IgD-negative memory B cell (primary cell): ENCODE results near the gene TMEM86B. TPM values are rescaled to one million over a fixed set of nuclear protein-coding genes. Genes with fewer than 3 reads are reported as not detected.

Experiments
- H3K27ac Mint-ChIP-seq, 3 donors: one replicate each; pipeline ENCODE4 v1.8.0; 2020 to 2022; ENCODE audit warnings: mild to moderate bottlenecking in 3 of 3, mixed read lengths in 3 of 3, moderate library complexity in 1 of 3
- H3K27me3 Mint-ChIP-seq: one replicate; pipeline ENCODE4 v1.8.0; 2021; ENCODE audit warnings: mixed read lengths
- H3K36me3 Mint-ChIP-seq: one replicate; pipeline ENCODE4 v1.8.0; 2020; ENCODE audit warnings: mild to moderate bottlenecking, mixed read lengths
- H3K4me1 Mint-ChIP-seq, 3 donors: one replicate each; pipeline ENCODE4 v1.8.0; 2020 to 2022; ENCODE audit warnings: mixed read lengths in 3 of 3, mild to moderate bottlenecking in 1 of 3
- H3K4me3 Mint-ChIP-seq, 4 donors: one replicate each; pipeline ENCODE4 v1.8.0; 2020 to 2022; ENCODE audit warnings: mild to moderate bottlenecking in 4 of 4, mixed read lengths in 4 of 4, moderate library complexity in 3 of 4
- H3K9me3 Mint-ChIP-seq, 3 donors: one replicate each; pipeline ENCODE4 v1.8.0; 2020 to 2021; ENCODE audit warnings: mixed read lengths in 3 of 3, mild to moderate bottlenecking in 1 of 3
- polyA plus RNA-seq: library from polyadenylated mRNA; unstranded; fragments of 300-500 nt; fragmentation: Illumina TruSeq; gene quantifications from one replicate; pipeline ENCODE4 v1.2.3, GENCODE V29; 2021

Gene TMEM86B
- polyA plus RNA-seq, 1 donor from 2014 or later, result 1.4 TPM

GRCh38 chr19:55240713-55241020, 12.1 kb upstream of the TMEM86B start:
- Mint-ChIP-seq H3K4me3 (no peak overlapping the region), H3K9me3 (no peaks in the 10 kb centered on the region), H3K27ac (no peak overlapping the region), H3K4me1 (peaks cover 0 to 3% (median 0%) of the 10 kb centered on the region in 3 donors), H3K27me3 (no peaks in the 10 kb centered on the region), H3K36me3 (peaks cover 4% of the 10 kb centered on the region)

- H3K9me3 Mint-ChIP-seq, result no peaks in the 10 kb centered on the region
- H3K27ac Mint-ChIP-seq, result peak overlapping the region in 1 of 3 donors; percentile 42
- peaks cover 11% of the 10 kb centered on the region for H3K36me3 Mint-ChIP-seq
- H3K27me3 Mint-ChIP-seq, result no peaks in the 10 kb centered on the region
- H3K4me1 Mint-ChIP-seq, result peaks cover 0 to 4% (median 2%) of the 10 kb centered on the region in 3 donors
- H3K4me3 Mint-ChIP-seq, result no peak overlapping the region
Observed at GRCh38 chr19:55239004-55239403, 10.4 kb upstream of the TMEM86B start.

- H3K27me3 Mint-ChIP-seq, result no peaks in the 10 kb centered on the region
- peaks cover 0 to 4% (median 2%) of the 10 kb centered on the region in 3 donors for H3K4me1 Mint-ChIP-seq
- no peak overlapping the region for H3K4me3 Mint-ChIP-seq
- no peaks in the 10 kb centered on the region for H3K9me3 Mint-ChIP-seq
- H3K27ac Mint-ChIP-seq, result no peak overlapping the region
- H3K36me3 Mint-ChIP-seq, result peaks cover 11% of the 10 kb centered on the region
Observed at GRCh38 chr19:55238030-55238429, 9.5 kb upstream of the TMEM86B start.

- Mint-ChIP-seq H3K27me3 (no peaks in the 10 kb centered on the region), H3K27ac (no peak overlapping the region), H3K9me3 (no peaks in the 10 kb centered on the region), H3K36me3 (peaks cover 10% of the 10 kb centered on the region), H3K4me1 (peaks cover 0 to 4% (median 1%) of the 10 kb centered on the region in 3 donors), H3K4me3 (no peak overlapping the region)
Observed at GRCh38 chr19:55232986-55233385, 4.4 kb upstream of the TMEM86B start.

GRCh38 chr19:55232286-55232602, 3.7 kb upstream of the TMEM86B start:
- Mint-ChIP-seq H3K36me3 (peaks cover 12% of the 10 kb centered on the region), H3K4me1 (peaks cover 0 to 5% (median 1%) of the 10 kb centered on the region in 3 donors), H3K27ac (no peak overlapping the region), H3K27me3 (no peaks in the 10 kb centered on the region), H3K4me3 (no peak overlapping the region), H3K9me3 (no peaks in the 10 kb centered on the region)

- H3K36me3 Mint-ChIP-seq, result peaks cover 12% of the 10 kb centered on the region
- no peaks in the 10 kb centered on the region for H3K27me3 Mint-ChIP-seq
- H3K27ac Mint-ChIP-seq, result no peak overlapping the region
- H3K9me3 Mint-ChIP-seq, result no peaks in the 10 kb centered on the region
- peaks cover 0 to 5% (median 1%) of the 10 kb centered on the region in 3 donors for H3K4me1 Mint-ChIP-seq
- H3K4me3 Mint-ChIP-seq, result no peak overlapping the region
Observed at GRCh38 chr19:55231391-55232285, 3.1 kb upstream of the TMEM86B start.

- peaks cover 0 to 5% (median 1%) of the 10 kb centered on the region in 3 donors for H3K4me1 Mint-ChIP-seq
- H3K36me3 Mint-ChIP-seq, result peaks cover 10% of the 10 kb centered on the region
- H3K27ac Mint-ChIP-seq, result no peak overlapping the region
- no peak overlapping the region for H3K4me3 Mint-ChIP-seq
- H3K9me3 Mint-ChIP-seq, result no peaks in the 10 kb centered on the region
- no peaks in the 10 kb centered on the region for H3K27me3 Mint-ChIP-seq
Observed at GRCh38 chr19:55230780-55231179, 2.2 kb upstream of the TMEM86B start.

- Mint-ChIP-seq H3K27ac (no peak overlapping the region), H3K36me3 (peaks cover 10% of the 10 kb centered on the region), H3K4me1 (peaks cover 0 to 7% (median 1%) of the 10 kb centered on the region in 3 donors), H3K4me3 (no peak overlapping the region), H3K27me3 (no peaks in the 10 kb centered on the region), H3K9me3 (no peaks in the 10 kb centered on the region)
Observed at GRCh38 chr19:55230329-55230728, 1.8 kb upstream of the TMEM86B start.

- no peaks in the 10 kb centered on the region for H3K9me3 Mint-ChIP-seq
- peaks cover 10% of the 10 kb centered on the region for H3K36me3 Mint-ChIP-seq
- no peaks in the 10 kb centered on the region for H3K27me3 Mint-ChIP-seq
- H3K27ac Mint-ChIP-seq, result no peak overlapping the region
- H3K4me1 Mint-ChIP-seq, result peaks cover 0 to 5% (median 0%) of the 10 kb centered on the region in 3 donors
- no peak overlapping the region for H3K4me3 Mint-ChIP-seq
Observed at GRCh38 chr19:55229789-55230182, 1.2 kb upstream of the TMEM86B start.

GRCh38 chr19:55229145-55229788, 704 bp upstream of the TMEM86B start:
- Mint-ChIP-seq H3K36me3 (peaks cover 5% of the 10 kb centered on the region), H3K9me3 (no peaks in the 10 kb centered on the region), H3K4me3 (no peak overlapping the region), H3K27ac (peak overlapping the region in 1 of 3 donors; percentile 67), H3K27me3 (no peaks in the 10 kb centered on the region), H3K4me1 (peaks cover 0 to 5% (median 0%) of the 10 kb centered on the region in 3 donors)

- Mint-ChIP-seq H3K9me3 (no peaks in the 10 kb centered on the region), H3K27me3 (no peaks in the 10 kb centered on the region), H3K27ac (peak overlapping the region in 1 of 3 donors; percentile 42), H3K36me3 (peaks cover 4% of the 10 kb centered on the region), H3K4me3 (peak overlapping the region in 1 of 4 donors; percentile 54), H3K4me1 (peaks cover 0 to 5% (median 0%) of the 10 kb centered on the region in 3 donors)
Observed at GRCh38 chr19:55228015-55228391, 560 bp downstream of the TMEM86B start.

- Mint-ChIP-seq H3K9me3 (no peaks in the 10 kb centered on the region), H3K4me3 (no peak overlapping the region), H3K4me1 (peaks cover 0 to 5% (median 0%) of the 10 kb centered on the region in 3 donors), H3K27ac (peak overlapping the region in 1 of 3 donors; percentile 42), H3K36me3 (peaks cover 2% of the 10 kb centered on the region), H3K27me3 (no peaks in the 10 kb centered on the region)
Observed at GRCh38 chr19:55227241-55228014, 1.1 kb downstream of the TMEM86B start.

GRCh38 chr19:55226788-55227187, 1.8 kb downstream of the TMEM86B start:
- no peak overlapping the region for H3K27ac Mint-ChIP-seq
- H3K9me3 Mint-ChIP-seq, result no peaks in the 10 kb centered on the region
- peaks cover 2% of the 10 kb centered on the region for H3K36me3 Mint-ChIP-seq
- H3K27me3 Mint-ChIP-seq, result no peaks in the 10 kb centered on the region
- H3K4me1 Mint-ChIP-seq, result peaks cover 0 to 5% (median 0%) of the 10 kb centered on the region in 3 donors
- no peak overlapping the region for H3K4me3 Mint-ChIP-seq

GRCh38 chr19:55226273-55226672, 2.3 kb downstream of the TMEM86B start:
- Mint-ChIP-seq H3K4me1 (peaks cover 0 to 5% (median 0%) of the 10 kb centered on the region in 3 donors), H3K36me3 (peaks cover 4% of the 10 kb centered on the region), H3K27me3 (no peaks in the 10 kb centered on the region), H3K9me3 (no peaks in the 10 kb centered on the region), H3K27ac (no peak overlapping the region), H3K4me3 (peak overlapping the region in 1 of 4 donors; percentile 75)

GRCh38 chr19:55225415-55225958, 3.1 kb downstream of the TMEM86B start:
- Mint-ChIP-seq H3K4me3 (no peak overlapping the region), H3K27me3 (no peaks in the 10 kb centered on the region), H3K36me3 (peaks cover 4% of the 10 kb centered on the region), H3K4me1 (peaks cover 0 to 5% (median 0%) of the 10 kb centered on the region in 3 donors), H3K9me3 (peaks cover 0 to 6% (median under 1%) of the 10 kb centered on the region in 3 donors), H3K27ac (peak overlapping the region in 1 of 3 donors; percentile 57)
